NCI-H1436 treated with DMSO at 0.1 percent for 48 hours (cell line): Measurements from ENCODE around the gene UFC1.
A peak's percentile ranks its signal among the peaks of the same experiment; 100 is the strongest.

Experiments used
- DNase-seq: peaks from one replicate; lab custom pipeline; 2025; lab: John Stamatoyannopoulos, UW

The UFC1 gene

GRCh38 chr1:161193561-161194235, 39.9 kb downstream of the UFC1 start:
- DNase-seq: no peak

- no peak for DNase-seq
These were observed 41.4 kb downstream of the UFC1 start for GRCh38 chr1:161195171-161195570.

- DNase-seq: no peak
These were observed 42.3 kb downstream of the UFC1 start for GRCh38 chr1:161196111-161196510.

GRCh38 chr1:161196521-161197451, 43.0 kb downstream of the UFC1 start:
- no peak for DNase-seq

GRCh38 chr1:161197560-161198193, 43.9 kb downstream of the UFC1 start:
- DNase-seq: no peak

- DNase-seq: no peak
These were observed 44.6 kb downstream of the UFC1 start for GRCh38 chr1:161198194-161198896.

- no peak for DNase-seq
These were observed 45.2 kb downstream of the UFC1 start, which contains the start of gene ADAMTS4 for GRCh38 chr1:161198897-161199431. Gene ADAMTS4 (minus strand): TSS chr1:161199054. CDS start chr1:161198627, 427 bp downstream.

GRCh38 chr1:161199506-161200139, 45.8 kb downstream of the UFC1 start:
- DNase-seq: no peak

GRCh38 chr1:161200421-161200991, 46.7 kb downstream of the UFC1 start:
- no peak for DNase-seq

GRCh38 chr1:161200992-161201835, 47.4 kb downstream of the UFC1 start:
- DNase-seq: no peak

- DNase-seq: peak; percentile 92
These were observed 48.3 kb downstream of the UFC1 start, which contains the start of gene NDUFS2 for GRCh38 chr1:161201836-161202712. Gene NDUFS2 (plus strand): TSS chr1:161202367. CDS start chr1:161202386, 19 bp downstream.

- no peak for DNase-seq
These were observed 52.8 kb downstream of the UFC1 start for GRCh38 chr1:161206411-161207140.

- no peak for DNase-seq
These were observed 53.4 kb downstream of the UFC1 start for GRCh38 chr1:161207173-161207572.
